ENCODE data around the gene CRTAC1. TPM values are rescaled to one million over a fixed set of nuclear protein-coding genes. Genes with fewer than 3 reads are reported as not detected.

The CRTAC1 gene
- total RNA-seq, 1 donor from 2014 or later = 0.30 TPM

GRCh38 chr10:98029149-98030092 is 1.0 kb downstream of the CRTAC1 start:
- H2AFZ ChIP-seq (replicated peaks) = peak overlapping the region; percentile 85
- DNase-seq (ENCODE audit: low spot score) = peak; percentile 60
- Mint-ChIP-seq H3K36me3 (no peaks in the 10 kb centered on the region), H3K27me3 (ENCODE audit: insufficient read depth, low read depth) (peaks cover 51% of the 10 kb centered on the region), H3K27ac (no peak overlapping the region), H3K9me3 (peaks cover 3% of the 10 kb centered on the region), H3K4me1 (peaks cover 6% of the 10 kb centered on the region), H3K4me3 (peak overlapping the region; percentile 83)
- H3F3A ChIP-seq (ENCODE audit: low read depth) = no peaks in the 10 kb centered on the region
- H3K79me2 ChIP-seq (ENCODE audit: low read depth) = no peaks in the 10 kb centered on the region
- no peak overlapping the region for H3K27ac ChIP-seq
- H3K4me3 ChIP-seq = peak overlapping the region; percentile 69
- H3K36me3 ChIP-seq = no peaks in the 10 kb centered on the region
- H3K9me3 ChIP-seq (ENCODE audit: low read depth) = no peaks in the 10 kb centered on the region
- peak overlapping the region; percentile 91 for H3K4me2 ChIP-seq
- peaks cover 47% of the 10 kb centered on the region for H4K20me1 ChIP-seq (ENCODE audit: low read depth)
- H3K27me3 ChIP-seq = peaks cover 92% of the 10 kb centered on the region
- H3K9ac ChIP-seq = no peak overlapping the region
- TF ChIP-seq CTCF (IDR thresholded peaks at IDR 0.05) (no peak), EZH2phosphoT487 (IDR thresholded peaks at IDR 0.05) (peak; percentile 82), EZH2 (IDR thresholded peaks at IDR 0.05) (peak; percentile 84)
- peaks cover 5% of the 10 kb centered on the region for H3K4me1 ChIP-seq

- no peak overlapping the region for H3K27ac ChIP-seq
- no peak overlapping the region for H3K4me3 ChIP-seq
- H3K36me3 ChIP-seq = no peaks in the 10 kb centered on the region
- no peaks in the 10 kb centered on the region for H3F3A ChIP-seq (ENCODE audit: low read depth)
- H3K4me1 ChIP-seq = peaks cover 5% of the 10 kb centered on the region
- H2AFZ ChIP-seq (replicated peaks) = no peak overlapping the region
- H4K20me1 ChIP-seq (ENCODE audit: low read depth) = peaks cover 41% of the 10 kb centered on the region
- TF ChIP-seq CTCF (IDR thresholded peaks at IDR 0.05) = peak; percentile 95
- TF ChIP-seq EZH2phosphoT487 (IDR thresholded peaks at IDR 0.05) = no peak
- no peak overlapping the region for H3K9ac ChIP-seq
- H3K4me1 Mint-ChIP-seq = peaks cover 6% of the 10 kb centered on the region
- H3K27me3 Mint-ChIP-seq (ENCODE audit: insufficient read depth, low read depth) = peaks cover 49% of the 10 kb centered on the region
- no peaks in the 10 kb centered on the region for H3K36me3 Mint-ChIP-seq
- DNase-seq (ENCODE audit: low spot score) = peak; percentile 91
- H3K9me3 Mint-ChIP-seq = peaks cover 3% of the 10 kb centered on the region
- H3K9me3 ChIP-seq (ENCODE audit: low read depth) = no peaks in the 10 kb centered on the region
- peaks cover 83% of the 10 kb centered on the region for H3K27me3 ChIP-seq
- H3K79me2 ChIP-seq (ENCODE audit: low read depth) = no peaks in the 10 kb centered on the region
- peak overlapping the region; percentile 69 for H3K4me3 Mint-ChIP-seq
- H3K4me2 ChIP-seq = no peak overlapping the region
- H3K27ac Mint-ChIP-seq = no peak overlapping the region
Measured at GRCh38 chr10:98028168-98028770, 2.2 kb downstream of the CRTAC1 start.

- Histone ChIP-seq H3K9me3 (ENCODE audit: low read depth) (no peaks in the 10 kb centered on the region), H3K36me3 (no peaks in the 10 kb centered on the region), H3K79me2 (ENCODE audit: low read depth) (no peaks in the 10 kb centered on the region), H3K27me3 (peaks cover 37% of the 10 kb centered on the region), H3K4me2 (no peak overlapping the region), H3K4me1 (no peaks in the 10 kb centered on the region), H3K9ac (no peak overlapping the region), H3F3A (ENCODE audit: low read depth) (no peaks in the 10 kb centered on the region), H3K27ac (no peak overlapping the region), H3K4me3 (no peak overlapping the region), H4K20me1 (ENCODE audit: low read depth) (no peaks in the 10 kb centered on the region), H2AFZ (replicated peaks) (no peak overlapping the region)
- Mint-ChIP-seq H3K4me3 (no peak overlapping the region), H3K27ac (no peak overlapping the region), H3K9me3 (no peaks in the 10 kb centered on the region), H3K36me3 (no peaks in the 10 kb centered on the region), H3K4me1 (no peaks in the 10 kb centered on the region), H3K27me3 (ENCODE audit: insufficient read depth, low read depth) (peaks cover 27% of the 10 kb centered on the region)
- DNase-seq (ENCODE audit: low spot score) = no peak
- no peak for TF ChIP-seq EZH2 (IDR thresholded peaks at IDR 0.05)
Measured at GRCh38 chr10:98023024-98023423, 7.4 kb downstream of the CRTAC1 start.
